WTC11 (cell line): ENCODE results near the gene SBSN. TPM values are rescaled to one million over a fixed set of nuclear protein-coding genes. Genes with fewer than 3 reads are reported as not detected.

ENCODE experiments used
- ATAC-seq: fragments of 200-7000 bp; cut with Tn5 transposase; 2 replicates; pipeline ENCODE4 v1.10.0; 2021; ENCODE audit warnings: mild to moderate bottlenecking, moderate library complexity
- CTCF ChIA-PET: fragments of 300-600 bp; sonication (Branson Sonifier 250); formaldehyde crosslinking; loops from one replicate; lab custom pipeline; 2021; ENCODE audit warnings: antibody characterized with exemption; lab: Charles Lee
- POLR2A ChIA-PET: fragments of 350-600 bp; sonication (Branson Sonifier 250); formaldehyde crosslinking; loops from one replicate; lab custom pipeline; 2021; ENCODE audit warnings: antibody characterized with exemption; lab: Charles Lee
- DNase-seq: peaks from one replicate; pipeline ENCODE4 v3.0.0; 2021; ENCODE audit warnings: low spot score
- H3K27ac Mint-ChIP-seq: 2 replicates; pipeline ENCODE4 v1.8.0; 2021; ENCODE audit warnings: mixed read lengths
- H3K27me3 Mint-ChIP-seq: 2 replicates; pipeline ENCODE4 v1.8.0; 2021; ENCODE audit warnings: low read depth, mild to moderate bottlenecking, moderate library complexity, mixed read lengths
- H3K36me3 Mint-ChIP-seq: 2 replicates; pipeline ENCODE4 v1.8.0; 2021; ENCODE audit warnings: mixed read lengths
- H3K4me1 Mint-ChIP-seq: 2 replicates; pipeline ENCODE4 v1.8.0; 2022; ENCODE audit warnings: mixed read lengths
- H3K4me3 Mint-ChIP-seq: 2 replicates; pipeline ENCODE4 v1.8.0; 2021; ENCODE audit warnings: mild to moderate bottlenecking, moderate library complexity, mixed read lengths
- H3K9me3 Mint-ChIP-seq: 2 replicates; pipeline ENCODE4 v1.8.0; 2021; ENCODE audit warnings: mixed read lengths
- ATF3 ChIP-seq: sonication (generic); formaldehyde crosslinking; conservative IDR thresholded peaks from 2 replicates; pipeline ENCODE4 v1.8.1; 2022; ENCODE audit warnings: mild to moderate bottlenecking, missing genetic modification reagents
- ERG ChIP-seq: fragments of 250-450 bp; sonication (Bioruptor Pico); IDR thresholded peaks from 2 replicates; pipeline ENCODE4 v1.8.0; 2021; ENCODE audit warnings: mild to moderate bottlenecking
- FOXJ3 ChIP-seq: sonication (generic); formaldehyde crosslinking; IDR thresholded peaks from 2 replicates; pipeline ENCODE4 v1.9.0; 2021; ENCODE audit warnings: missing genetic modification reagents, mild to moderate bottlenecking, borderline replicate concordance
- FOXK1 ChIP-seq: sonication (generic); formaldehyde crosslinking; IDR thresholded peaks from 2 replicates; pipeline ENCODE4 v1.8.0; 2022; ENCODE audit warnings: mild to moderate bottlenecking, moderate library complexity, missing genetic modification reagents
- GRHL2 ChIP-seq: fragments of 250-450 bp; sonication (Bioruptor Pico); IDR thresholded peaks from 2 replicates; pipeline ENCODE4 v1.8.0; 2022; ENCODE audit warnings: mild to moderate bottlenecking, moderate library complexity; ENCODE audit not compliant: insufficient replicate concordance, severe bottlenecking
- HMGA2 ChIP-seq: fragments of 250-450 bp; sonication (Bioruptor Pico); IDR thresholded peaks from 2 replicates; pipeline ENCODE4 v1.4.0; 2021; ENCODE audit warnings: mild to moderate bottlenecking, moderate library complexity
- JAZF1 ChIP-seq: fragments of 250-450 bp; sonication (Bioruptor Pico); IDR thresholded peaks from 2 replicates; pipeline ENCODE4 v1.9.0; 2021; ENCODE audit warnings: moderate library complexity, mild to moderate bottlenecking, inconsistent platforms
- MYBL2 ChIP-seq: sonication (generic); formaldehyde crosslinking; IDR thresholded peaks from 2 replicates; pipeline ENCODE4 v1.8.1; 2023; ENCODE audit warnings: mild to moderate bottlenecking, moderate library complexity, missing genetic modification reagents
- NFATC4 ChIP-seq: fragments of 250-450 bp; sonication (Bioruptor Pico); IDR thresholded peaks from 2 replicates; pipeline ENCODE4 v1.9.0; 2021; ENCODE audit warnings: mild to moderate bottlenecking
- OVOL2 ChIP-seq: fragments of 250-450 bp; sonication (Bioruptor Pico); IDR thresholded peaks from 2 replicates; pipeline ENCODE4 v1.9.0; 2021; ENCODE audit warnings: mild to moderate bottlenecking, borderline replicate concordance
- PRRX2 ChIP-seq: fragments of 250-450 bp; sonication (Bioruptor Pico); IDR thresholded peaks from 2 replicates; pipeline ENCODE4 v1.8.0; 2021; ENCODE audit warnings: mild to moderate bottlenecking
- RELA ChIP-seq: sonication (generic); formaldehyde crosslinking; IDR thresholded peaks from 2 replicates; pipeline ENCODE4 v1.8.1; 2022; ENCODE audit warnings: missing genetic modification reagents, mild to moderate bottlenecking, borderline replicate concordance
- SMAD3 ChIP-seq: sonication (generic); formaldehyde crosslinking; IDR thresholded peaks from 2 replicates; pipeline ENCODE4 v1.8.0; 2022; ENCODE audit warnings: missing genetic modification reagents, mild to moderate bottlenecking, borderline replicate concordance
- SOX15 ChIP-seq: fragments of 250-450 bp; sonication (Bioruptor Pico); IDR thresholded peaks from 2 replicates; pipeline ENCODE4 v1.9.0; 2021; ENCODE audit warnings: mild to moderate bottlenecking
- SP1 ChIP-seq: sonication (generic); formaldehyde crosslinking; conservative IDR thresholded peaks from 2 replicates; pipeline ENCODE4 v1.8.1; 2022; ENCODE audit warnings: missing genetic modification reagents
- TEAD1 ChIP-seq: sonication (generic); formaldehyde crosslinking; IDR thresholded peaks from 2 replicates; pipeline ENCODE4 v1.8.0; 2022; ENCODE audit warnings: mild to moderate bottlenecking, missing genetic modification reagents
- ZNF121 ChIP-seq: sonication (generic); formaldehyde crosslinking; IDR thresholded peaks from 2 replicates; pipeline ENCODE4 v1.8.0; 2023; ENCODE audit warnings: missing genetic modification reagents
- ZNF232 ChIP-seq: sonication (generic); formaldehyde crosslinking; IDR thresholded peaks from 2 replicates; pipeline ENCODE4 v1.8.0; 2022; ENCODE audit warnings: mild to moderate bottlenecking, missing genetic modification reagents
- ZNF263 ChIP-seq: sonication (generic); formaldehyde crosslinking; IDR thresholded peaks from 2 replicates; pipeline ENCODE4 v1.8.1; 2022; ENCODE audit warnings: low read depth, mild to moderate bottlenecking, moderate library complexity, missing genetic modification reagents
- ZNF512 ChIP-seq: sonication (generic); formaldehyde crosslinking; IDR thresholded peaks from 2 replicates; pipeline ENCODE4 v1.8.1; 2022; ENCODE audit warnings: missing genetic modification reagents, borderline replicate concordance
- total RNA-seq: library from RNA; stranded (reverse); gene quantifications from 3 replicates; pipeline ENCODE4 v1.2.3, GENCODE V29; 2021
- TF ChIP-seq, protein P1 (sequence below): fragments of 250-450 bp; sonication (Bioruptor Pico); IDR thresholded peaks from 2 replicates; pipeline ENCODE4 v2.1.2; 2022; ENCODE audit warnings: mild to moderate bottlenecking, moderate library complexity
- TF ChIP-seq, protein P2 (sequence below): sonication (generic); formaldehyde crosslinking; IDR thresholded peaks from 2 replicates; pipeline ENCODE4 v1.8.1; 2022; ENCODE audit warnings: mild to moderate bottlenecking, moderate library complexity, missing genetic modification reagents
- TF ChIP-seq, protein P3 (sequence below): fragments of 250-450 bp; sonication (Bioruptor Pico); IDR thresholded peaks from 2 replicates; pipeline ENCODE4 v1.9.0; 2021; ENCODE audit warnings: mild to moderate bottlenecking
- TF ChIP-seq, protein P4 (sequence below): sonication (generic); formaldehyde crosslinking; IDR thresholded peaks from 2 replicates; pipeline ENCODE4 v1.8.0; 2022; ENCODE audit warnings: mild to moderate bottlenecking, missing genetic modification reagents

SBSN gene
- total RNA-seq, 1 experiment from 2014 or later, result 0.15 TPM

GRCh38 chr19:35569281-35569781 is 41.2 kb upstream of the SBSN start:
- ATAC-seq, result no peak
- no peak for DNase-seq
- ChIA-PET POLR2A (no interaction called here), CTCF (interaction anchor here (1.0 to 1.2 kb wide), 3 partner anchors 12 to 74 kb away, joined by 3 to 5 read pairs (median 4); no protein-coding TSS in a partner anchor)
- TF ChIP-seq FOXK1, result no peak
- peaks cover 18% of the 10 kb centered on the region for H3K27me3 Mint-ChIP-seq
- peaks cover 6% of the 10 kb centered on the region; the same call in 1 of the 2 replicates for H3K9me3 Mint-ChIP-seq
- no peak overlapping the region for H3K4me3 Mint-ChIP-seq
- no peak overlapping the region for H3K27ac Mint-ChIP-seq
- H3K4me1 Mint-ChIP-seq, result peaks cover 7% of the 10 kb centered on the region
- H3K36me3 Mint-ChIP-seq, result no peaks in the 10 kb centered on the region

DNA sequence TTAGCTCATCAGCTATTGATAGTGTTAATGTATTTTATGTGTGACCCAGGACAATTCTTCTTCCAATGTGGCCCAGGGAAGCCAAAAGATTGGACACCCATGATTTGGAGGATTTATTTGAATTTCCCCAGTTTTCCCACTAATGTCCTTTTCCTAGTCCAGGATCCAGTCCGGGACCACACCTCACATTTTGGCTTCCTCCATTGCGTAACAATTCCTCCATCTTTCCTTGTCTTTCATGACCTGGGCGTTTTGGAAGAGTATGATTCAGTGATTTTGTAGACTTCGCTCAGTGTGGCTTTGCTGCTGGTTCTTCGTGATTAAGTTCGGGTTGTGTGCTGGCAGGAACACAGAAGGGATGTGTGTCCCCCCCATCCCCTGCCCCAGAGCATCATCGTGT is 38.6 kb upstream of the SBSN start:
- POLR2A ChIA-PET, result no interaction called here

DNA sequence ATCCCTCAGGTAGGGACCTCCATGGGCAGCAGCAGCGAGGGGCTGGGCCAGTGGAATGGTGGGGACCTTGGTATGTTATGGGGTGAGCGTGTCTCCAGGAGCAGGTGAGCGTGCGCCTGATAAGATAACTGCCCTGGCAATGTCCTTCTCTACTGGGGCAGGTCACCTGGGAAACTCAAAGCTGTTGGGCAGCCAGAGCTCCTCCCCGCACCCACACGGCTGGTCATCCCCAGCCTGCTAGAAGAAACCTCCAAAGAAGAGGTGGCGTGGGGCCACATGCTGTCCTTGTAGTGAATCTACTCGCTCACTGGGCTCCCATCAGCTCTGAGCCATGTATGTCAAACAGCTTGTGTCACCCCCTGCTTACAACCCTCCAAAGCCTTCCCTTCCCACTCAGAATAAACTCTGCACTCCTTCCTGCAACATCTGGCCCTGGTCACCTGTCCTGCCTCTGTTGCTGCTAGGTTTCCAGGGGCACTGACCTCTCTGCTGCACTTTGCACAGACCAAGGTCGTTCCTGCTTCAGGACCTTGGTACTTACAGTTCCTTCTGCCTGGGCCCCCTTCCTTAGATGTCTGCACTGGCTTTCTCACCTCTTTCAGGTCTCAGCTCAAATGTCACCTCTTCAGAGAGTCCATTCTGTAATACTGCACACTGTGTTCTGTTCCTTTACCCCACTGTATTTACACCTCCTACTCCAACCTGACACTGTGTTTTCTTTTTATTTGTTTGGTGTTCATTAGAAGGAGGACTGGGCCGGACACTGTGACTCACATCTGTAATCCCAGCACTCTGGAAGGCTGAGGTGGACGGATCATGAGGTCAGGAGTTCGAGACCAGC is 37.1 kb upstream of the SBSN start:
- H3K4me3 Mint-ChIP-seq, result no peak overlapping the region
- ChIA-PET CTCF (no interaction called here), POLR2A (no interaction called here)
- peaks cover 22% of the 10 kb centered on the region for H3K27me3 Mint-ChIP-seq
- H3K9me3 Mint-ChIP-seq, result no peaks in the 10 kb centered on the region
- peaks cover 1% of the 10 kb centered on the region for H3K4me1 Mint-ChIP-seq
- no peak overlapping the region for H3K27ac Mint-ChIP-seq
- DNase-seq (no peak), ATAC-seq (no peak)
- no peaks in the 10 kb centered on the region for H3K36me3 Mint-ChIP-seq
- TF ChIP-seq TEAD1 (no peak), ZNF232 (CRISPR knock-in tag) (no peak), ERG (CRISPR knock-in tag) (no peak), FOXJ3 (CRISPR knock-in tag) (no peak), OVOL2 (no peak), RELA (no peak), ZNF512 (CRISPR knock-in tag) (no peak), SP1 (CRISPR knock-in tag) (no peak), ZNF263 (no peak)

More for the DNA sequence above, 38.6 kb upstream of the SBSN start:
- DNase-seq (no peak), ATAC-seq (no peak)
- no peak for TF ChIP-seq SMAD3 (CRISPR knock-in tag)
- TF ChIP-seq ZNF121, result no peak
- TF ChIP-seq, protein P1, sequence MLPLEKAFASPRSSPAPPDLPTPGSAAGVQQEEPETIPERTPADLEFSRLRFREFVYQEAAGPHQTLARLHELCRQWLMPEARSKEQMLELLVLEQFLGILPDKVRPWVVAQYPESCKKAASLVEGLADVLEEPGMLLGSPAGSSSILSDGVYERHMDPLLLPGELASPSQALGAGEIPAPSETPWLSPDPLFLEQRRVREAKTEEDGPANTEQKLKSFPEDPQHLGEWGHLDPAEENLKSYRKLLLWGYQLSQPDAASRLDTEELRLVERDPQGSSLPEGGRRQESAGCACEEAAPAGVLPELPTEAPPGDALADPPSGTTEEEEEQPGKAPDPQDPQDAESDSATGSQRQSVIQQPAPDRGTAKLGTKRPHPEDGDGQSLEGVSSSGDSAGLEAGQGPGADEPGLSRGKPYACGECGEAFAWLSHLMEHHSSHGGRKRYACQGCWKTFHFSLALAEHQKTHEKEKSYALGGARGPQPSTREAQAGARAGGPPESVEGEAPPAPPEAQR (CRISPR knock-in tag), result no peak
- no peak for TF ChIP-seq SOX15 (CRISPR knock-in tag)
- no peak for TF ChIP-seq OVOL2
- no peak for TF ChIP-seq HMGA2 (CRISPR knock-in tag)
- TF ChIP-seq GRHL2 (CRISPR knock-in tag), result no peak
- TF ChIP-seq, protein P2, sequence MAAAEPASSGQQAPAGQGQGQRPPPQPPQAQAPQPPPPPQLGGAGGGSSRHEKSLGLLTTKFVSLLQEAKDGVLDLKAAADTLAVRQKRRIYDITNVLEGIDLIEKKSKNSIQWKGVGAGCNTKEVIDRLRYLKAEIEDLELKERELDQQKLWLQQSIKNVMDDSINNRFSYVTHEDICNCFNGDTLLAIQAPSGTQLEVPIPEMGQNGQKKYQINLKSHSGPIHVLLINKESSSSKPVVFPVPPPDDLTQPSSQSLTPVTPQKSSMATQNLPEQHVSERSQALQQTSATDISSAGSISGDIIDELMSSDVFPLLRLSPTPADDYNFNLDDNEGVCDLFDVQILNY (CRISPR knock-in tag), result no peak
- TF ChIP-seq, protein P3, sequence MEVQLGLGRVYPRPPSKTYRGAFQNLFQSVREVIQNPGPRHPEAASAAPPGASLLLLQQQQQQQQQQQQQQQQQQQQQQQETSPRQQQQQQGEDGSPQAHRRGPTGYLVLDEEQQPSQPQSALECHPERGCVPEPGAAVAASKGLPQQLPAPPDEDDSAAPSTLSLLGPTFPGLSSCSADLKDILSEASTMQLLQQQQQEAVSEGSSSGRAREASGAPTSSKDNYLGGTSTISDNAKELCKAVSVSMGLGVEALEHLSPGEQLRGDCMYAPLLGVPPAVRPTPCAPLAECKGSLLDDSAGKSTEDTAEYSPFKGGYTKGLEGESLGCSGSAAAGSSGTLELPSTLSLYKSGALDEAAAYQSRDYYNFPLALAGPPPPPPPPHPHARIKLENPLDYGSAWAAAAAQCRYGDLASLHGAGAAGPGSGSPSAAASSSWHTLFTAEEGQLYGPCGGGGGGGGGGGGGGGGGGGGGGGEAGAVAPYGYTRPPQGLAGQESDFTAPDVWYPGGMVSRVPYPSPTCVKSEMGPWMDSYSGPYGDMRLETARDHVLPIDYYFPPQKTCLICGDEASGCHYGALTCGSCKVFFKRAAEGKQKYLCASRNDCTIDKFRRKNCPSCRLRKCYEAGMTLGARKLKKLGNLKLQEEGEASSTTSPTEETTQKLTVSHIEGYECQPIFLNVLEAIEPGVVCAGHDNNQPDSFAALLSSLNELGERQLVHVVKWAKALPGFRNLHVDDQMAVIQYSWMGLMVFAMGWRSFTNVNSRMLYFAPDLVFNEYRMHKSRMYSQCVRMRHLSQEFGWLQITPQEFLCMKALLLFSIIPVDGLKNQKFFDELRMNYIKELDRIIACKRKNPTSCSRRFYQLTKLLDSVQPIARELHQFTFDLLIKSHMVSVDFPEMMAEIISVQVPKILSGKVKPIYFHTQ (CRISPR knock-in tag), result no peak
- TF ChIP-seq, protein P4, sequence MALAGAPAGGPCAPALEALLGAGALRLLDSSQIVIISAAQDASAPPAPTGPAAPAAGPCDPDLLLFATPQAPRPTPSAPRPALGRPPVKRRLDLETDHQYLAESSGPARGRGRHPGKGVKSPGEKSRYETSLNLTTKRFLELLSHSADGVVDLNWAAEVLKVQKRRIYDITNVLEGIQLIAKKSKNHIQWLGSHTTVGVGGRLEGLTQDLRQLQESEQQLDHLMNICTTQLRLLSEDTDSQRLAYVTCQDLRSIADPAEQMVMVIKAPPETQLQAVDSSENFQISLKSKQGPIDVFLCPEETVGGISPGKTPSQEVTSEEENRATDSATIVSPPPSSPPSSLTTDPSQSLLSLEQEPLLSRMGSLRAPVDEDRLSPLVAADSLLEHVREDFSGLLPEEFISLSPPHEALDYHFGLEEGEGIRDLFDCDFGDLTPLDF (CRISPR knock-in tag), result no peak
- TF ChIP-seq MYBL2, result no peak
- TF ChIP-seq JAZF1 (CRISPR knock-in tag), result no peak
- TF ChIP-seq PRRX2 (CRISPR knock-in tag), result no peak
- no peak for TF ChIP-seq ATF3 (CRISPR knock-in tag)
- TF ChIP-seq NFATC4 (CRISPR knock-in tag), result no peak
- no peaks in the 10 kb centered on the region for H3K36me3 Mint-ChIP-seq
- H3K4me3 Mint-ChIP-seq, result no peak overlapping the region
- peaks cover 7% of the 10 kb centered on the region for H3K4me1 Mint-ChIP-seq
- H3K27ac Mint-ChIP-seq, result no peak overlapping the region
- no peaks in the 10 kb centered on the region for H3K9me3 Mint-ChIP-seq
- peaks cover 10% of the 10 kb centered on the region for H3K27me3 Mint-ChIP-seq
- CTCF ChIA-PET, result no interaction called here
